Activated CD4-positive, alpha-beta T cell treated with anti-CD3 and anti-CD28 coated beads, Interleukin-2, amount 50 U/mL, for 48 hours (primary cell): ENCODE data around the gene IGIP.
"Not testable (repeated sequence)": the region's sequence is repeated elsewhere in the genome, so short reads cannot be mapped to it uniquely, and the experiment has no call there.

ENCODE experiments used
- DNase-seq, 2 experiments: peaks; one replicate each; pipeline ENCODE4 v3.0.0-alpha.2; 2020

IGIP gene

GRCh38 chr5:140142856-140143255 is 17.1 kb downstream of the IGIP start:
- no peak for DNase-seq

- DNase-seq = no peak
Observed at GRCh38 chr5:140143521-140144258, 18.0 kb downstream of the IGIP start.

- no peak for DNase-seq
Observed at GRCh38 chr5:140145256-140145655, 19.5 kb downstream of the IGIP start.

GRCh38 chr5:140145818-140146522 is 20.2 kb downstream of the IGIP start:
- DNase-seq = peak; percentile 58 to 66

- no peak for DNase-seq
Observed at GRCh38 chr5:140146523-140146842, 20.7 kb downstream of the IGIP start.

- DNase-seq = no peak
Observed at GRCh38 chr5:140147460-140147859, 21.7 kb downstream of the IGIP start.

- DNase-seq = no peak
Observed at GRCh38 chr5:140148508-140148907, 22.8 kb downstream of the IGIP start.

GRCh38 chr5:140150201-140150600 is 24.5 kb downstream of the IGIP start:
- no peak for DNase-seq

GRCh38 chr5:140151144-140152021 is 25.6 kb downstream of the IGIP start:
- no peak for DNase-seq

- DNase-seq = no peak
Observed at GRCh38 chr5:140152022-140152999, 26.6 kb downstream of the IGIP start.

- no peak for DNase-seq
Observed at GRCh38 chr5:140153255-140153654, 27.5 kb downstream of the IGIP start.

- no peak for DNase-seq
Observed at GRCh38 chr5:140153905-140154304, 28.2 kb downstream of the IGIP start.

- DNase-seq = not testable (repeated sequence)
Observed at GRCh38 chr5:140154710-140155381, 29.1 kb downstream of the IGIP start.

GRCh38 chr5:140157032-140157781 is 31.5 kb downstream of the IGIP start:
- peak; percentile 90 to 93 for DNase-seq

GRCh38 chr5:140159014-140159927 is 33.5 kb downstream of the IGIP start:
- DNase-seq = no peak

GRCh38 chr5:140162275-140162674 is 36.5 kb downstream of the IGIP start:
- no peak for DNase-seq

GRCh38 chr5:140162781-140163180 is 37.0 kb downstream of the IGIP start:
- DNase-seq = no peak

- no peak for DNase-seq
Observed at GRCh38 chr5:140165101-140165922, 39.6 kb downstream of the IGIP start.

GRCh38 chr5:140165923-140166270 is 40.2 kb downstream of the IGIP start:
- DNase-seq = no peak
